Measurements from ENCODE around the gene CFAP97D1. TPM values are rescaled to one million over a fixed set of nuclear protein-coding genes. Genes with fewer than 3 reads are reported as not detected.

The CFAP97D1 gene
- polyA plus RNA-seq (2013): 0.11 TPM

- ChIA-PET CTCF (interaction anchor here (0.8 to 1.9 kb wide), 5 partner anchors 13 to 77 kb away, joined by 3 to 5 read pairs (median 4); no protein-coding TSS in a partner anchor), POLR2A (no interaction called here)
- 19% methylated on average over 4 of the region's 7 CpGs for WGBS (ENCODE audit: insufficient coverage)
- Histone ChIP-seq H3K4me1 (ENCODE audit: control extremely low read depth in 1 of 4, control insufficient read depth in 4 of 4, insufficient read depth in 4 of 4, low read length in 3 of 4) (peaks cover 5 to 87% (median 51%) of the 10 kb centered on the region in 4 experiments), H3K36me3 (ENCODE audit: control insufficient read depth in 4 of 4, insufficient read depth in 4 of 4, low read length in 3 of 4) (peaks cover 2 to 19% (median 6%) of the 10 kb centered on the region in 4 experiments), H3K9me3 (ENCODE audit: control extremely low read depth in 1 of 5, control insufficient read depth in 4 of 5, insufficient read depth in 2 of 5, low read depth in 1 of 5, low read length in 4 of 5) (no peaks in the 10 kb centered on the region), H3K27me3 (replicated peaks in 2 of 5; ENCODE audit: control insufficient read depth in 4 of 5, insufficient read depth in 5 of 5, low read length in 4 of 5) (no peaks in the 10 kb centered on the region), H3K27ac (ENCODE audit: insufficient read depth in 1 of 2, low read depth in 1 of 2, low read length in 2 of 2, poor library complexity in 1 of 2, severe bottlenecking in 2 of 2) (peak within 1 kb of the TSS in 1 of 2 experiments; percentile 49), H3K4me3 (ENCODE audit: control insufficient read depth in 1 of 7, extremely low read depth in 1 of 7, insufficient read depth in 4 of 7, low read depth in 2 of 7, low read length in 6 of 7) (peak within 1 kb of the TSS; percentile 52 to 90 (median 79))
- DNase-seq: no peak
Observed at GRCh38 chr17:43780135-43780534, at the start of gene CFAP97D1. Gene CFAP97D1, plus strand, starts transcription at chr17:43780435. Its CDS starts 28 bp downstream, at chr17:43780463.

- Histone ChIP-seq H3K36me3 (ENCODE audit: control insufficient read depth in 4 of 4, insufficient read depth in 4 of 4, low read length in 3 of 4) (no peaks in the 10 kb centered on the region), H3K9me3 (ENCODE audit: control extremely low read depth in 1 of 5, control insufficient read depth in 4 of 5, insufficient read depth in 2 of 5, low read depth in 1 of 5, low read length in 4 of 5) (peaks cover 0 to 5% (median 3%) of the 10 kb centered on the region in 5 experiments), H3K4me3 (ENCODE audit: control insufficient read depth in 1 of 7, extremely low read depth in 1 of 7, insufficient read depth in 4 of 7, low read depth in 2 of 7, low read length in 6 of 7) (no peak overlapping the region), H3K4me1 (ENCODE audit: control extremely low read depth in 1 of 4, control insufficient read depth in 4 of 4, insufficient read depth in 4 of 4, low read length in 3 of 4) (no peaks in the 10 kb centered on the region), H3K27ac (ENCODE audit: insufficient read depth in 1 of 2, low read depth in 1 of 2, low read length in 2 of 2, poor library complexity in 1 of 2, severe bottlenecking in 2 of 2) (no peak overlapping the region), H3K27me3 (replicated peaks in 2 of 5; ENCODE audit: control insufficient read depth in 4 of 5, insufficient read depth in 5 of 5, low read length in 4 of 5) (no peaks in the 10 kb centered on the region)
- ChIA-PET POLR2A (no interaction called here), CTCF (interaction anchor here (1.5 kb wide), 1 partner anchor 27 kb away, joined by 7 read pairs; no protein-coding TSS in a partner anchor)
- no peak for DNase-seq
- WGBS (ENCODE audit: insufficient coverage): 96% methylated on average over 2 of the region's 2 CpGs
Observed at GRCh38 chr17:43732958-43733357, 47.3 kb upstream of the CFAP97D1 start.

- no peak overlapping the region for H3K27ac ChIP-seq (ENCODE audit: insufficient read depth in 1 of 2, low read depth in 1 of 2, low read length in 2 of 2, poor library complexity in 1 of 2, severe bottlenecking in 2 of 2)
Observed at GRCh38 chr17:43733956-43734355, 46.3 kb upstream of the CFAP97D1 start.

GRCh38 chr17:43734376-43734775 lies 45.9 kb upstream of the CFAP97D1 start:
- H3K36me3 ChIP-seq (ENCODE audit: control insufficient read depth in 4 of 4, insufficient read depth in 4 of 4, low read length in 3 of 4): no peaks in the 10 kb centered on the region
- H3K27ac ChIP-seq (ENCODE audit: insufficient read depth in 1 of 2, low read depth in 1 of 2, low read length in 2 of 2, poor library complexity in 1 of 2, severe bottlenecking in 2 of 2): no peak overlapping the region
- no peak for DNase-seq
- no peak overlapping the region for H3K4me3 ChIP-seq (ENCODE audit: control insufficient read depth in 1 of 7, extremely low read depth in 1 of 7, insufficient read depth in 4 of 7, low read depth in 2 of 7, low read length in 6 of 7)
- POLR2A ChIA-PET: no interaction called here
- no peaks in the 10 kb centered on the region for H3K27me3 ChIP-seq (replicated peaks in 2 of 5; ENCODE audit: control insufficient read depth in 4 of 5, insufficient read depth in 5 of 5, low read length in 4 of 5)
- no peaks in the 10 kb centered on the region for H3K4me1 ChIP-seq (ENCODE audit: control extremely low read depth in 1 of 4, control insufficient read depth in 4 of 4, insufficient read depth in 4 of 4, low read length in 3 of 4)
- 91% methylated on average over 5 of the region's 5 CpGs for WGBS (ENCODE audit: insufficient coverage)
- peaks cover 0 to 5% (median 3%) of the 10 kb centered on the region in 5 experiments for H3K9me3 ChIP-seq (ENCODE audit: control extremely low read depth in 1 of 5, control insufficient read depth in 4 of 5, insufficient read depth in 2 of 5, low read depth in 1 of 5, low read length in 4 of 5)
- CTCF ChIA-PET: interaction anchor here (0.9 kb wide), 1 partner anchor 23 kb away, joined by 3 read pairs; no protein-coding TSS in a partner anchor

More at GRCh38 chr17:43733956-43734355, 46.3 kb upstream of the CFAP97D1 start:
- DNase-seq: no peak
- Histone ChIP-seq H3K27me3 (replicated peaks in 2 of 5; ENCODE audit: control insufficient read depth in 4 of 5, insufficient read depth in 5 of 5, low read length in 4 of 5) (no peaks in the 10 kb centered on the region), H3K9me3 (ENCODE audit: control extremely low read depth in 1 of 5, control insufficient read depth in 4 of 5, insufficient read depth in 2 of 5, low read depth in 1 of 5, low read length in 4 of 5) (peaks cover 0 to 5% (median 3%) of the 10 kb centered on the region in 5 experiments), H3K36me3 (ENCODE audit: control insufficient read depth in 4 of 4, insufficient read depth in 4 of 4, low read length in 3 of 4) (no peaks in the 10 kb centered on the region), H3K4me1 (ENCODE audit: control extremely low read depth in 1 of 4, control insufficient read depth in 4 of 4, insufficient read depth in 4 of 4, low read length in 3 of 4) (no peaks in the 10 kb centered on the region), H3K4me3 (ENCODE audit: control insufficient read depth in 1 of 7, extremely low read depth in 1 of 7, insufficient read depth in 4 of 7, low read depth in 2 of 7, low read length in 6 of 7) (no peak overlapping the region)
- POLR2A ChIA-PET: no interaction called here
- CTCF ChIA-PET: interaction anchor here (0.8 to 0.9 kb wide), 2 partner anchors 24 to 36 kb away, joined by 3 read pairs; no protein-coding TSS in a partner anchor
- WGBS (ENCODE audit: insufficient coverage): 100% methylated on average over 1 of the region's 1 CpG

GRCh38 chr17:43736389-43736788 lies 43.8 kb upstream of the CFAP97D1 start:
- 100% methylated on average over 1 of the region's 2 CpGs for WGBS (ENCODE audit: insufficient coverage)
- CTCF ChIA-PET: interaction anchor here (1.3 kb wide), 1 partner anchor 42 kb away, joined by 3 read pairs; no protein-coding TSS in a partner anchor

GRCh38 chr17:43737722-43738121 lies 42.5 kb upstream of the CFAP97D1 start:
- CTCF ChIA-PET: interaction anchor here (0.8 to 1.6 kb wide), 4 partner anchors 10 to 29 kb away, joined by 3 to 5 read pairs (median 4); no protein-coding TSS in a partner anchor
- Histone ChIP-seq H3K27me3 (replicated peaks in 2 of 5; ENCODE audit: control insufficient read depth in 4 of 5, insufficient read depth in 5 of 5, low read length in 4 of 5) (peaks cover 0 to 2% (median 0%) of the 10 kb centered on the region in 5 experiments), H3K9me3 (ENCODE audit: control extremely low read depth in 1 of 5, control insufficient read depth in 4 of 5, insufficient read depth in 2 of 5, low read depth in 1 of 5, low read length in 4 of 5) (peaks cover 0 to 8% (median 4%) of the 10 kb centered on the region in 5 experiments), H3K27ac (ENCODE audit: insufficient read depth in 1 of 2, low read depth in 1 of 2, low read length in 2 of 2, poor library complexity in 1 of 2, severe bottlenecking in 2 of 2) (no peak overlapping the region), H3K4me3 (ENCODE audit: control insufficient read depth in 1 of 7, extremely low read depth in 1 of 7, insufficient read depth in 4 of 7, low read depth in 2 of 7, low read length in 6 of 7) (no peak overlapping the region), H3K36me3 (ENCODE audit: control insufficient read depth in 4 of 4, insufficient read depth in 4 of 4, low read length in 3 of 4) (no peaks in the 10 kb centered on the region), H3K4me1 (ENCODE audit: control extremely low read depth in 1 of 4, control insufficient read depth in 4 of 4, insufficient read depth in 4 of 4, low read length in 3 of 4) (no peaks in the 10 kb centered on the region)
- DNase-seq: no peak
- POLR2A ChIA-PET: no interaction called here
- 85% methylated on average over 2 of the region's 2 CpGs for WGBS (ENCODE audit: insufficient coverage)

More at GRCh38 chr17:43736389-43736788, 43.8 kb upstream of the CFAP97D1 start:
- H3K9me3 ChIP-seq (ENCODE audit: control extremely low read depth in 1 of 5, control insufficient read depth in 4 of 5, insufficient read depth in 2 of 5, low read depth in 1 of 5, low read length in 4 of 5): peaks cover 0 to 5% (median 3%) of the 10 kb centered on the region in 5 experiments
- POLR2A ChIA-PET: no interaction called here
- H3K4me1 ChIP-seq (ENCODE audit: control extremely low read depth in 1 of 4, control insufficient read depth in 4 of 4, insufficient read depth in 4 of 4, low read length in 3 of 4): no peaks in the 10 kb centered on the region
- no peak overlapping the region for H3K27ac ChIP-seq (ENCODE audit: insufficient read depth in 1 of 2, low read depth in 1 of 2, low read length in 2 of 2, poor library complexity in 1 of 2, severe bottlenecking in 2 of 2)
- peaks cover 0 to 2% (median 0%) of the 10 kb centered on the region in 5 experiments for H3K27me3 ChIP-seq (replicated peaks in 2 of 5; ENCODE audit: control insufficient read depth in 4 of 5, insufficient read depth in 5 of 5, low read length in 4 of 5)
- DNase-seq: no peak
- no peaks in the 10 kb centered on the region for H3K36me3 ChIP-seq (ENCODE audit: control insufficient read depth in 4 of 4, insufficient read depth in 4 of 4, low read length in 3 of 4)
- no peak overlapping the region for H3K4me3 ChIP-seq (ENCODE audit: control insufficient read depth in 1 of 7, extremely low read depth in 1 of 7, insufficient read depth in 4 of 7, low read depth in 2 of 7, low read length in 6 of 7)

GRCh38 chr17:43740541-43740940 lies 39.7 kb upstream of the CFAP97D1 start:
- WGBS (ENCODE audit: insufficient coverage): 86% methylated on average over 3 of the region's 4 CpGs
- no peak for DNase-seq
- POLR2A ChIA-PET: no interaction called here

More at GRCh38 chr17:43740541-43740940, 39.7 kb upstream of the CFAP97D1 start:
- CTCF ChIA-PET: interaction anchor here (0.6 to 2.3 kb wide), 5 partner anchors 19 to 80 kb away, joined by 3 to 11 read pairs (median 3); partner anchors contain the start of gene SOST
- Histone ChIP-seq H3K9me3 (ENCODE audit: control extremely low read depth in 1 of 5, control insufficient read depth in 4 of 5, insufficient read depth in 2 of 5, low read depth in 1 of 5, low read length in 4 of 5) (peaks cover 0 to 3% (median 0%) of the 10 kb centered on the region in 5 experiments), H3K27me3 (replicated peaks in 2 of 5; ENCODE audit: control insufficient read depth in 4 of 5, insufficient read depth in 5 of 5, low read length in 4 of 5) (peaks cover 0 to 12% (median 8%) of the 10 kb centered on the region in 5 experiments), H3K36me3 (ENCODE audit: control insufficient read depth in 4 of 4, insufficient read depth in 4 of 4, low read length in 3 of 4) (no peaks in the 10 kb centered on the region), H3K4me1 (ENCODE audit: control extremely low read depth in 1 of 4, control insufficient read depth in 4 of 4, insufficient read depth in 4 of 4, low read length in 3 of 4) (peaks cover 0 to 5% (median 1%) of the 10 kb centered on the region in 4 experiments), H3K4me3 (ENCODE audit: control insufficient read depth in 1 of 7, extremely low read depth in 1 of 7, insufficient read depth in 4 of 7, low read depth in 2 of 7, low read length in 6 of 7) (no peak overlapping the region), H3K27ac (ENCODE audit: insufficient read depth in 1 of 2, low read depth in 1 of 2, low read length in 2 of 2, poor library complexity in 1 of 2, severe bottlenecking in 2 of 2) (no peak overlapping the region)

All from common myeloid progenitor, CD34-positive (primary cell).